Kidney tubule cell (primary cell): ENCODE results near the gene CCDC33.

Experiments
- DNase-seq: peaks from one replicate; pipeline ENCODE4 v3.0.0-alpha.2; 2018; ENCODE audit warnings: low spot score

Gene CCDC33

DNA sequence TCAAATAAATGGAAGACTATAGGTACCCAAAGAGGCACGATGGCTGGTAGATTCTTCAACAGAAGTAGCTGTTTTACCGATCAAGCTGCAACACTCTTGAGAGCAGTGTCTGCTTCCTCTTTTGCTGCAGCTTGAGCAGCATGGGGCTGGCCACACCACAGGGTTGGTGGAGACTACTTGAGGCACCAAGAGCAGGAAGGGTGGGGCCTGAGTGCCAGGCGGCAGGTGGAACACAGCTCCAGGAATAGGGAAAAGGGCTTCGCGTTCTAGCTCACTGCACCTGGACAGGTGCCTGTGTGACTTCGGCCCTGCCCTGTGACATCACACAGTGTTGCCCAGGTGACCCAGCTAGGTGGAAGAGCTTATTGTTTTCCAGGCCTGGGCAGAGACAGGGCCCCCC, at the start of gene CCDC33:
Gene CCDC33 (plus strand): TSS at position 365 of the 400 bp plus-strand sequence. CDS start 394 bp downstream, outside the sequence.
- DNase-seq = peak; percentile 78

DNA sequence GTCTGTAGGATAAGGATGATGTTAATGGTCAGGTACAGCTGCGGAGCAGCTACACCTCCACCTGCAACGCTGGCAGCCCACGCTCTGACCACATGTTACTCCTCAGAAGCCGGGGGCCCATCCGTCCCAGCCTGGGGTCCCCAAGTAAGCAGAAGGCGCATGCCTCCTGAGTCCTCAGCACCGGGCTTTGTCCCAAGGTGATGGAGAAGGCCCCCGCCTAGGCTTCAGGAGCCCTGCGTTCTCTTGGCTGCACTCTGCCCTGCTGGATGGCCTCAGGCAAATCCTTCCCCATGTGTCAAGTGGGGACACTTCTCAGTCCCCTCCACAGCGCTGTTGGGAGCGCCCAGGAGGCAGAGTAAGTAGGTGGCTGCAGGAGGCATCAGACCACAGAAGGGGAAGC, 47.9 kb upstream of the CCDC33 start:
- no peak for DNase-seq

DNA sequence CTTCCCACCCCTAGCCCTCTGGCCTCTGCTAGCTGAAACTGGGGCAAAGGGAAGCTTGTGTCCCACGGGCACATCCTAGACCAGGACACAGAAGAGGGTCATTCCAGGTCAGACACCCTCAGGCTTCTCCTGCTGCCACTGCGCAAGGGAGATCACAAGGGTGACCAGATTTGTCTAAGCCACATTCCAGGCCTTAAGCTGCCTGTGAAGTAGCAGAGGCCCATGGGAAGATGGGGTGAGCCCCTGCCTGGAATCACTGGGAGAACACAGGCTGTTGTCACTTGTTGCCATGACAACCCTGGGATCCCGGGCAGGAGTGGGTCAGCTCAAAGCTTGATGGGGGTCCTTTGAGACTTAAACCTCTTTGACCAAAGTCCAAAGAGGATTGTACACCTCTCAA, 44.3 kb upstream of the CCDC33 start:
- DNase-seq = peak; percentile 46

GRCh38 chr15:74192751-74193150, 43.4 kb upstream of the CCDC33 start:
- no peak for DNase-seq

- DNase-seq = peak; percentile 99
Measured at GRCh38 chr15:74193299-74193718, 42.8 kb upstream of the CCDC33 start.

DNA sequence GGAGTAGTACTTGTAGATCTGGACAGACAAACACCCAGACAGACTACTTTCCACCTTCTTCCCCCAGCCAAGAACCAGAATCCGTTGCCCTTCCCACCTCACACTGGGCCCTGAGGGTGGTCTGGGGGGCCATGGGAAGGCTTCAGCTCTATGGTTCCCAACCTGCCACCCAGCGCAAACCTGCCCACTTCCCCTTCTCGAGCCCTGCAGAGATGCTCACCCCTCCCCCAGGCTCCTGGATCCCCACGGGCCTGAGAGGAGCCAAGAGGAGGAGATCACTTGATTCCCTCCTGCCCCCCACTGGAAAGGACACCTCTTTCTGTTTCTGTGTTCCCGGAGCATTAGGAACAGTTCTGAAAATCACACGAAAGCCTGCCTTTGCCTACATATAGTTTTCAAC, 42.2 kb upstream of the CCDC33 start:
- no peak for DNase-seq

DNA sequence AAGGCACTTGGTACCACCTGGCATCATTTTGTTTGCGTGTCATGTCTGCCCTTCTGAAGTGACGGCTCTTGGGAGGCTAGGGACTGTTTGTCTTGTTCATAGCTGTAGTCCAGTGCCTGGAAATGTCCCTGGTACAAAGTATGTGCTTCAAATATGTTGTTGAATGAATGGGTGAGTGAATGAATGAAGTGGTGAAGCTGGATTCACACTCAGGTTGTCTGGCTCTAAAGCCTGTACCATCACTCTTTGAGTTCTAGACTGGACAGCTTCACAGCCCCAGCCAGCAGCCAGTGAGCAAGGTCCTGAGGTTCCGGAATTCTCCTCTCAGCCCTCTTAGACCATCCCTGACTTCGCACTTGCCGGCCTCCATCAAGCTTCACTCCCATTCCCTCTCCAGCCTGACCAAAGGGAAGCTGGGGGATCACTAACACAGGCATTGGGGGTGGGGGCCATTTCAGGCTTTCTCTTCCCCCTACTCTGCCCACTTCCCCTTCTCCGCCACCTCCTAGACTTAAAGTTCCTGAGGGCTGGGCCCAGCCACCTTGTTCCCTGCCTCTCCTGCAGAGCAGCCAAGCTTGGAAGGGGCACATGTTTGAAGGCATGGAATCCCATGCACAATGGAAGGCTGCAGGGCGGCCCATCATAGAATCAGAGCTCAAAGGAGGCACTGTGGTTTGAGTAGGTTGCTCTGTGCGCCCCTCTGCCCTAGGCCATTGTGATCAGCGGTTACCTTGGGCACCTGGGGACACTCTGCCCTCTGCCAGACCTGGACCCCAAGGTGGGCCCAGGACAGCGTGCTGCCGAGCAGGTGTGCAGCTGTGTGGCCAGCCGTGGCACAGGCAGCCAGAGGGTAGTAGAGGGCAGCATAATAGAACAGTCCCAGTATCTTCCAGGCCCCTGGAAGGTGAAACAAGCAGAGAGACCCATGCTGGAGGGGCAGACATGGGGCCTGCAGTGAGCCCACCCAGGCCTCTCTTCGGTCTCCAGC, 41.3 kb upstream of the CCDC33 start:
- no peak for DNase-seq

- DNase-seq = peak; percentile 91
Measured at GRCh38 chr15:74196175-74196574, 40.0 kb upstream of the CCDC33 start.

DNA sequence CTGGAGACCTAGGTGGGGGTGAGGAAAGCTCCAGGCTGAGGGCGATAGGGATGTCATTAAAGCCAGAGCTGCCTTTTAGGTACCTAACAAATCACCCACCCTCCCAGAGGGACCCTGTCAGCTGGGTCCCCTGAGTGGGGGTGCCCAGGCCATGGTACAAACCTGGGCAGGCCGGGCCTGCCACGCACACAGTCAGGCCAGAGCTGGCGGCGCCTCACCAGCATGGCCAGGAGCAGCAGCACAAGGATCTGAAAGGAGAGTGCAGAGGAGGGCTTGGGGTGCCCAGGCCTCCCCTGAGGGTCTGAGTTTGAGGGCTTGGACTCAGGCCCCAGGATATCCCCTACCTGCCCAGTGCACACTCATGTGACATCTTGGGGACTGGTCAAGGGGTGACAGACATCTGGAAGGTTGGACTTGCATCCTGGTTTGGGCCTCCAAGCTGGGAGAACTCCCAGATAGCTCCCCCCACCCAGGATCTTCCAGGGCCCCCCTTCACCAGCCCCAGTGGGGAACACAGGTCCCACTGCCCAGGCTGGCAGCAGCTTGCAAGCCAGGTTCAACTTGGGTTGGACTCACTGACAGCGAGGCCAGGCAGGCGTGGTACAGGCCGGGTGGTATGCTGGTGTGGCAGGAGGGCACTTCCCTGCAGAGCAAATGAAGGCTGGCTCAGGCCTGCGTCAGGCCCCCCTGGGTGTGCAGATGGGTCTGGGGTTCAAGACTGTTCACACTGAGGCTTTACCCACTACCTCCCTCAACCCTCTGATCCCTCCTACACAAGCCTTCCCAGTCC, 38.8 kb upstream of the CCDC33 start:
- no peak for DNase-seq

GRCh38 chr15:74199297-74199652, 36.9 kb upstream of the CCDC33 start:
- DNase-seq = no peak

DNA sequence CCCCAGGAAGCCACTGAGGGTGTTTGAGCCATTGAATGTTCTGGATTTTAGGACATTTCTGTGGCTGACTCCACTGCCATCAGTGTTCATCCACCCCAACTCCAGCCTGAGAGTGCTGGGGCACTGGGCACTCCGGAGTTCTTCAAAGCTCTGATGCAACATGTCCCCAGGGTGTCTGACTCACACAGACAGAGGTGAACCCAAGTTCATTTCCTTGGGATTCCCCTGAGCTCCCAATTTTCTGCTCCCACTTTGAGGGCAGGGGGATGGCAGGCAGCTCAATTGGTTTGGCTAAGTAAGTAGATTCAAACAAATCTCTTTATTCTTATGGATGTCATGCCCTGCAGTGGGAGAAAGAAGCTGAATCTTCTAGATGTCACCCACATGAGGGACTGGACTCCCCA, 35.7 kb upstream of the CCDC33 start:
- DNase-seq = peak; percentile 69

DNA sequence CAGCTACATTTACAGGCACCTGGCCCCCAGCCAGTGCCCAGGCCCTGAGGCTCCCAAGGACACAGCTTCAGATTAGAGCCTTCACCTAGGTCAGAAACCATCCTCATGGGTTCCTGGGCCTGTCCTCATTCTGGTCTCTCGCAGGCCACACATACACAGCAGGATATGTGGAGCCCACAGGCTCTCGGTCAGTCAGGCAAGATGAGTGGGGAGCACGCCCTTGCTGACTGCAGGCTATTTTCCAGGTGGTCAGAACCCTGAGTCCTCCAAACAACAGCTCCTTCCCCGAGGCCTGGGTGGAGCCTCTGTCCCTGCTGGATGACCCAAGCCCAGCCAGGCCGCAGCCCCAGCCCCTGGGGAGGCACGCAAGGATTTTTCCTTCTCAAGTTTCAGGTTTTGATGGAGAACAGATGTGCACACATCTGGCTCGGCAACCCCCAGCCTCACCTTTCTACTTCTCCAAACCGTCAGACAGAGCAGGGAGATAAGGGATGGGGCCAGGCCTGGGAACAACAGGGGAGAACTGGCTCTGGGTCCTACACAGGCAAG, 35.2 kb upstream of the CCDC33 start:
- peak; percentile 36 for DNase-seq

GRCh38 chr15:74201710-74202420, 34.3 kb upstream of the CCDC33 start:
- peak; percentile 82 for DNase-seq

DNA sequence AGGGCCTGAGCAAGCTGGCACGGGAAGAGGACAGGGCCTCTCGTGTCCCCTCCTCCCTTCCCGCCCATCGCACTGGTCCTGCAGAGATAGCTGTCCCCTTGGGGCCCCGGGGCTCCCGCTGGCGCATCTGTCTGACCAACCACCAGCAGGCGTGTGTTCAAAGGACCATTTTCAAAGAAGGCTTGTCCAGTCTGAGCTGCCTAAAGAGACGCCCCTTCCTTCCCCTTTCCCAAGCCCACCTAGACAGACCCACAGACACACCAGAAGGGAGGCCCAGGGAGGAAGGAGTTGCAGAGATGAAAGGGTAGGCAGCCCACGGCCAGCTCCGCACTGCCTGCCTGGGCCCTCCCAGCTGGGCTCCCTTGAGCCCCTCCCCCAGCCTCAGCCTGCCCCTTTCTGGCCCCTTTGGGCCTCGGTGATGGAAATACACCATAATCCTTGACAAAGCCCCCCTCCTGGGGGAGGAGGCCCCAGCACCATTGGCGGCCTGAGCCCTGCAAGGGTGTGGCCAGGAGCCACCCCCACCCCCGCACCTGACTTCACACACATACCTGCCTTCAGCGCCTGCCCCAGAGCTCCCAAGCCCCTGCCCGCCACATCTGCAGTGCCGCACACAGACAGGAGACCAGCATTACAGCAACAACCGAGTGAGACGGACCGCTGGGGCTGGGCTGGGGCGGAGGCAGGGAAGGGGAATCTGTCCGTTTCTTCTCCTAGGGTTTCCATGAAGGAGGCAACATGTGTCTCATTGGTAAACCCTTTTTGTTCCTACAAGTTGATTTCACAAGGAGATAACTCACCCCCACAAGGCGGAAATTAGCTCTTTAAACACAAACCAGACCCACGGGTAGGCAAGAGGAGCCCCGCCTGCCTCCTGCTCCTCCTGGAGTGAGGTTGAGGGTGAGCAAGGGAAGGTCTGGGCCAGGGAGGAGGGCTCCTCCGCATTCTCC, 33.4 kb upstream of the CCDC33 start, which contains the start of gene STRA6:
Gene STRA6 (minus strand): TSS at position 336 of the 950 bp plus-strand sequence. CDS start 520 bp downstream, outside the sequence.
- no peak for DNase-seq

GRCh38 chr15:74203914-74204431, 32.2 kb upstream of the CCDC33 start:
- DNase-seq = no peak

DNA sequence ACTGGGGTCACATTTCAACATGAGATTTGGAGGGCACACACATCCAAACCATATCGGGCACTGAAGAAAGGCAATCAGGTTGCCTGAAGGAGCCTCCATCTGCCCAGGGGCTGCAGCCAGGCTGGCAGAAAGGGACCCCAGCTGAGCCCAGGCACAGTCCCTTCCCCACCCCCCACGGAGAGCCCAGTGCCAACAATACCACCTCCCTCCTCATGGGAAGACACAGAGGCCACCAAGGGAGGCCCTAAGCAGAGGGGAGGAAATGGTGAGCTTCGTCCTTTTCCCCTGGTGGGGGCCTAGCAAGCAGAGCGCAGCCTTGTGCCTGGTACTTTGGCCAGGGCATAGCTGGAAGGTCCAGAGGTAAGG, 30.6 kb upstream of the CCDC33 start:
- DNase-seq = no peak

GRCh38 chr15:74206801-74207281, 29.3 kb upstream of the CCDC33 start:
- DNase-seq = peak; percentile 89

- peak; percentile 67 for DNase-seq
Measured at GRCh38 chr15:74207652-74208440, 28.3 kb upstream of the CCDC33 start.

DNA sequence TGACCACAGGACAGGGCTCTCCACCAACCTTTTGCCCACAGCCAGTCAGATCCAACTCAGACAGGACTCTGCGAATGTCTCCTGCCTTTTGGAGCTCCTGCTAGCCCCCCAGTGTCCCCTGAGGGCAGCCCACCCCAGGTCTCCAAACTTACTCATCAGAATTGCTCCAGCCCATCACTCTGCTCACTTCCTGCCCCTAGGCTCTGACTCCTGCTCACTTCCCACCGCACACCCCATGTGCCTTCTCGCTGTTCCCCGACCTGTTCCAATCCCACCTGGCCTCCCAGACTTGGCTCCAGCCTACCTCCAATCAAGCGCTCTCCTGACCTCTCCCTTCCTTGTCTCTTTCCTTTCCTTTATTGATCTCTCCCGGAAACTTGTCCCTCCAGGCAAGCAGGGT, 27.6 kb upstream of the CCDC33 start:
- DNase-seq = no peak
